Epithelial cell of esophagus (primary cell): ENCODE data around the gene MFSD1.

ENCODE experiments used
- DNase-seq: peaks from one replicate; pipeline ENCODE4 v3.0.0; 2010; ENCODE audit warnings: low read depth
- H3K4me3 ChIP-seq: 2 replicates; pipeline ENCODE4 v1.5.1; 2011; ENCODE audit warnings: mild to moderate bottlenecking, low read length, control low read depth
- CTCF ChIP-seq: IDR thresholded peaks from 2 replicates; pipeline ENCODE4 v1.5.1; 2011; ENCODE audit warnings: low read depth, mild to moderate bottlenecking, low read length, control low read depth, inconsistent platforms; ENCODE audit not compliant: insufficient read depth; ENCODE audit errors: missing control alignments

Gene MFSD1

GRCh38 chr3:158801696-158802408 lies at the start of gene MFSD1:
TSS of gene MFSD1 (plus strand) at chr3:158802054. CDS start at chr3:158802153, 99 bp downstream.
- TF ChIP-seq CTCF = no peak
- DNase-seq = peak; percentile 93
- peak within 1 kb of the TSS; percentile 83 for H3K4me3 ChIP-seq

GRCh38 chr3:158753854-158754253 lies 48.0 kb upstream of the MFSD1 start:
- no peak overlapping the region for H3K4me3 ChIP-seq
- DNase-seq = no peak
- no peak for TF ChIP-seq CTCF

GRCh38 chr3:158755421-158755820 lies 46.4 kb upstream of the MFSD1 start:
- no peak for DNase-seq
- no peak overlapping the region for H3K4me3 ChIP-seq
- TF ChIP-seq CTCF = no peak

- no peak overlapping the region for H3K4me3 ChIP-seq
- DNase-seq = peak; percentile 18
- no peak for TF ChIP-seq CTCF
Measured at GRCh38 chr3:158761350-158761749, 40.5 kb upstream of the MFSD1 start.

- no peak for DNase-seq
- TF ChIP-seq CTCF = no peak
- no peak overlapping the region for H3K4me3 ChIP-seq
Measured at GRCh38 chr3:158762701-158763100, 39.2 kb upstream of the MFSD1 start.

GRCh38 chr3:158763421-158763820 lies 38.4 kb upstream of the MFSD1 start:
- no peak for DNase-seq
- H3K4me3 ChIP-seq = no peak overlapping the region
- TF ChIP-seq CTCF = no peak
